NCI-H2196 (cell line): ENCODE measurements around the gene SP5.
"Not testable (repeated sequence)": the region's sequence is repeated elsewhere in the genome, so short reads cannot be mapped to it uniquely, and the experiment has no call there.

Source experiments
- DNase-seq: peaks from one replicate; lab custom pipeline; 2025; ENCODE audit not compliant: unreplicated experiment; lab: John Stamatoyannopoulos, UW

The SP5 gene

GRCh38 chr2:170737406-170737805 lies 22.3 kb downstream of the SP5 start:
- no peak for DNase-seq

- DNase-seq: no peak
Observed at GRCh38 chr2:170737821-170738220, 22.7 kb downstream of the SP5 start.

- no peak for DNase-seq
Observed at GRCh38 chr2:170739048-170739447, 23.9 kb downstream of the SP5 start.

- DNase-seq: no peak
Observed at GRCh38 chr2:170739507-170740046, 24.4 kb downstream of the SP5 start.

GRCh38 chr2:170740660-170741059 lies 25.5 kb downstream of the SP5 start:
- no peak for DNase-seq

GRCh38 chr2:170742000-170742399 lies 26.9 kb downstream of the SP5 start:
- DNase-seq: no peak

GRCh38 chr2:170742896-170743529 lies 27.9 kb downstream of the SP5 start:
- DNase-seq: no peak

GRCh38 chr2:170743530-170744239 lies 28.5 kb downstream of the SP5 start:
- DNase-seq: no peak

- DNase-seq: no peak
Observed at GRCh38 chr2:170744248-170745002, 29.3 kb downstream of the SP5 start.

- DNase-seq: no peak
Observed at GRCh38 chr2:170745305-170745704, 30.2 kb downstream of the SP5 start.

- no peak for DNase-seq
Observed at GRCh38 chr2:170747921-170748320, 32.8 kb downstream of the SP5 start.

- not testable (repeated sequence) for DNase-seq
Observed at GRCh38 chr2:170751555-170751954, 36.4 kb downstream of the SP5 start.

GRCh38 chr2:170761572-170761971 lies 46.4 kb downstream of the SP5 start:
- DNase-seq: no peak

- DNase-seq: no peak
Observed at GRCh38 chr2:170762760-170763159, 47.6 kb downstream of the SP5 start.

GRCh38 chr2:170763232-170763631 lies 48.1 kb downstream of the SP5 start:
- no peak for DNase-seq

- DNase-seq: no peak
Observed at GRCh38 chr2:170764880-170765261, 49.7 kb downstream of the SP5 start.

- no peak for DNase-seq
Observed at GRCh38 chr2:170766693-170767092, 51.6 kb downstream of the SP5 start.
